Measurements from ENCODE around the gene PDSS2. TPM values are rescaled to one million over a fixed set of nuclear protein-coding genes. Genes with fewer than 3 reads are reported as not detected.

Gene PDSS2
- total RNA-seq, 2 donors from 2014 or later = 6.2 to 10.9 TPM

DNA sequence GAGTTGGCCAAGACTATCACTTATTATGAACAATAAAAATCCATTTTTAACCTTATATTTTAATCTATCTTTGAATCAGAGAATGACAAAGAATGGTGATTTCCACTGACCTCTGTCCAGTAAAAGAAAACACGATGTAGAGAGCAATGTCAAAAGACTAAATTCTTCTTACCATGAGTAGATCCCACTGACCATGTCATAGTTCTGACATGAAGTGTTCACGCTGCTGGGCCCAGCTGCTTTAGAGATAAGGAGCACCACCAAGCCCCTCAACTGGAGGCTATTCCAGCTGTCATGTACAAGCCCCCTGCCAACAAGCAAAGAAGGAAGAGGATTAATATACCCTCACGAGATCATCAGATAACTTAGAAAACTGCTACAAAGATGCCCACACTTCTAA lies 125.3 kb downstream of the PDSS2 start:
- H3K4me1 ChIP-seq = no peaks in the 10 kb centered on the region
- no peaks in the 10 kb centered on the region for H3K27me3 ChIP-seq
- intact Hi-C loops (cut with DNase I) = no loop called here
- WGBS, 2 donors = 86 to 88% methylated on average over 3 of the region's 3 CpGs
- H3K27ac ChIP-seq = no peak overlapping the region
- DNase-seq (no peak), ATAC-seq (no peak)
- H3K9me3 ChIP-seq = no peaks in the 10 kb centered on the region
- TF ChIP-seq POLR2A (IDR thresholded peaks at IDR 0.05) = no peak
- TF ChIP-seq, protein P1, sequence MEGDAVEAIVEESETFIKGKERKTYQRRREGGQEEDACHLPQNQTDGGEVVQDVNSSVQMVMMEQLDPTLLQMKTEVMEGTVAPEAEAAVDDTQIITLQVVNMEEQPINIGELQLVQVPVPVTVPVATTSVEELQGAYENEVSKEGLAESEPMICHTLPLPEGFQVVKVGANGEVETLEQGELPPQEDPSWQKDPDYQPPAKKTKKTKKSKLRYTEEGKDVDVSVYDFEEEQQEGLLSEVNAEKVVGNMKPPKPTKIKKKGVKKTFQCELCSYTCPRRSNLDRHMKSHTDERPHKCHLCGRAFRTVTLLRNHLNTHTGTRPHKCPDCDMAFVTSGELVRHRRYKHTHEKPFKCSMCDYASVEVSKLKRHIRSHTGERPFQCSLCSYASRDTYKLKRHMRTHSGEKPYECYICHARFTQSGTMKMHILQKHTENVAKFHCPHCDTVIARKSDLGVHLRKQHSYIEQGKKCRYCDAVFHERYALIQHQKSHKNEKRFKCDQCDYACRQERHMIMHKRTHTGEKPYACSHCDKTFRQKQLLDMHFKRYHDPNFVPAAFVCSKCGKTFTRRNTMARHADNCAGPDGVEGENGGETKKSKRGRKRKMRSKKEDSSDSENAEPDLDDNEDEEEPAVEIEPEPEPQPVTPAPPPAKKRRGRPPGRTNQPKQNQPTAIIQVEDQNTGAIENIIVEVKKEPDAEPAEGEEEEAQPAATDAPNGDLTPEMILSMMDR (IDR thresholded peaks at IDR 0.05) = no peak
- no peaks in the 10 kb centered on the region for H3K36me3 ChIP-seq (replicated peaks in 1 of 2; ENCODE audit: insufficient read depth in 1 of 2, low read depth in 2 of 2)
- no peak overlapping the region for H3K4me3 ChIP-seq

DNA sequence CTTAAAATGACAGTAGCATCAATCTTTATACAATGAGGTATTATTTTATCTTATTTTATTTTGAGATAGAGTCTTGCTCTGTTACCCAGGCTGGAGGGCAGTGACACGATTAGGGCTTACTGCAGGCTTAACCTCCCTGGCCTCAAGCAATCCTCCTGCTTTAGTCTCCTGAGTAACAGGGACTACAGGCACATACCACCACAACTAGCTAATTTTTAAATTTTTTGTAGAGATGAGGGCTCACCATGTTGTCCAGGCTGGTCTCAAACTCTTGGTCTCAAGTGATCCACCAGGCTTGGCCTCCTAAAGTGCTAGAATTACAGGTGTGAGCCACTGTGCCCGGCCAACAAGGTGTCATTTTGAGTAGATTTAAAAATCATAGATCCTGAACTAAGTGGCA lies 125.9 kb downstream of the PDSS2 start:
- H3K4me1 ChIP-seq = no peaks in the 10 kb centered on the region
- DNase-seq (no peak), ATAC-seq (no peak)
- H3K27me3 ChIP-seq = no peaks in the 10 kb centered on the region
- TF ChIP-seq, protein P1 (IDR thresholded peaks at IDR 0.05) = no peak
- no peak for TF ChIP-seq POLR2A (IDR thresholded peaks at IDR 0.05)
- no peak overlapping the region for H3K4me3 ChIP-seq
- no peaks in the 10 kb centered on the region for H3K9me3 ChIP-seq
- intact Hi-C loops (cut with DNase I) = no loop called here
- no peak overlapping the region for H3K27ac ChIP-seq
- 94 to 97% methylated on average over 2 of the region's 2 CpGs for WGBS, 2 donors
- H3K36me3 ChIP-seq (replicated peaks in 1 of 2; ENCODE audit: insufficient read depth in 1 of 2, low read depth in 2 of 2) = no peaks in the 10 kb centered on the region

DNA sequence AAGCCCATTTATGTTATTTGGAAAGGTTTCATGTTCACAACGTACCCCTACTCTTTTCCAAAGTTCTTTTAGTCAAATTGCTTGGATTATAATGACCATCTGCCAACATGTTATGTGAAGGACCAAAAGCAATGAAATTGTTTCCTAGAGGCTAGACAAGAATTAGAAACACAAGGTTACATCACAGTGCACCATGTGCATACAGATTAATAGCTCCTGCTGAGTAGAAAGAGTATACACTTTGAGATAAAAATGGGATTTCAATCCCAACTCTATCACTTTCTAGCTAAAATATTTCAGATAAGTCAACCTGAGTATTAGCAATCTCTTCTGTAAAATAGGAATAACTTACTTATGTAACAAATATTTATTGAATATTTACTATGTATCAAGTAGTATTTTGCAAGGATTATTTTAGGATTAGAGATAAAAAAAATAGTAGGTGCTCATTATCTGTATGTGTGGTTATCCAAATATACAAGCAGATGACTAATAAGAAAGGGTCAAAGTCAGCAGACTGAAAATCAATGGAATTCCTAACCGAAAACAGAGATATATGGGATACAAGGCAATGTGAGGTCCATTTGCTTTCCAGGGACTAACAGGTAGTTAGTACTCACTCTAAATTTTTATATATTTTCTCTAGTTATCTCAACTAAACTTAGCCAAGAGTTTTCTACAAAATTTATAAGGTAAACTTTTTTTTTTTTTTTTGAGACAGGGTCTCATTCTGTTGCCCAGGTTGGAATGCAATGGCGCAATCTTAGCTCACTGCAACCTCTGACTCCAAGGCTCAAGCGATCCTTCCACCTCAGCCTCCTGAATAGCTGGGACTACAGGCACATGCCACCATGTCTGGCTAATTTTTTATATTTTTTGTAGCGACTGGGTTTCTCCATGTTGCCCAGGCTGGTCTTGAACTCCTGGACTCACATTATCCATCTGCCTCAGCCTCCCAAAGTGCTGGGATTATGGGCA lies 127.7 kb downstream of the PDSS2 start:
- Histone ChIP-seq H3K9me3 (no peaks in the 10 kb centered on the region), H3K4me3 (no peak overlapping the region), H3K4me1 (no peaks in the 10 kb centered on the region), H3K27ac (no peak overlapping the region), H3K27me3 (no peaks in the 10 kb centered on the region), H3K36me3 (replicated peaks in 1 of 2; ENCODE audit: insufficient read depth in 1 of 2, low read depth in 2 of 2) (no peaks in the 10 kb centered on the region)
- WGBS, 2 donors = 80 to 83% methylated on average over 5 of the region's 5 CpGs
- intact Hi-C loops (cut with DNase I) = no loop called here
- no peak for DNase-seq
- ATAC-seq = no peak
- no peak for TF ChIP-seq POLR2A (IDR thresholded peaks at IDR 0.05)
- TF ChIP-seq, protein P1 (IDR thresholded peaks at IDR 0.05) = no peak

DNA sequence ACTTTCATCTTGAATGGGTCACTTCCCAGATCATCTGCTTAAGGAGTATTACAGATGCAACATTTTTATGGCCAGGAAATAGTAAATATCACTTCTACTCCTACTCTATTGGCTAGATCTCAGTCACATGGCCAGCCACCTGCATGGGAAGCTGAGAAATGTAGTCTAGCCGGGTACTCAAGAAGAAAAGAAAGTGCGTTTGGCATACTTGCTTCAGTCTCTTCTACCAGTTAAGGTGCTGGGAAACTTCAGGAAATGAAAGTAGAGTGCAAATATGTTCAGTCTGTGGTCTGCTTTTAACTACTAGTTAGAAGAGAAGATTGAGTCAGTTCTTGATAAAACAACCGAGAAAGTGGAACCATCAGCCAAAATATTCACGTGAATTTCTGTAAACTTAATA lies 129.2 kb downstream of the PDSS2 start:
- ATAC-seq (no peak), DNase-seq (no peak)
- WGBS, 2 donors = 64 to 81% methylated on average over 4 of the region's 4 CpGs
- Histone ChIP-seq H3K36me3 (replicated peaks in 1 of 2; ENCODE audit: insufficient read depth in 1 of 2, low read depth in 2 of 2) (no peaks in the 10 kb centered on the region), H3K4me3 (no peak overlapping the region), H3K9me3 (no peaks in the 10 kb centered on the region), H3K27me3 (no peaks in the 10 kb centered on the region), H3K27ac (no peak overlapping the region), H3K4me1 (no peaks in the 10 kb centered on the region)
- intact Hi-C loops (cut with DNase I) = no loop called here
- TF ChIP-seq, protein P1 (IDR thresholded peaks at IDR 0.05) = no peak
- TF ChIP-seq POLR2A (IDR thresholded peaks at IDR 0.05) = no peak

Measured in body of pancreas (tissue), 4 donors.